ENCODE measurements around the gene GPR52.
"Not testable (repeated sequence)": the region's sequence is repeated elsewhere in the genome, so short reads cannot be mapped to it uniquely, and the experiment has no call there.

The GPR52 gene, protein sequence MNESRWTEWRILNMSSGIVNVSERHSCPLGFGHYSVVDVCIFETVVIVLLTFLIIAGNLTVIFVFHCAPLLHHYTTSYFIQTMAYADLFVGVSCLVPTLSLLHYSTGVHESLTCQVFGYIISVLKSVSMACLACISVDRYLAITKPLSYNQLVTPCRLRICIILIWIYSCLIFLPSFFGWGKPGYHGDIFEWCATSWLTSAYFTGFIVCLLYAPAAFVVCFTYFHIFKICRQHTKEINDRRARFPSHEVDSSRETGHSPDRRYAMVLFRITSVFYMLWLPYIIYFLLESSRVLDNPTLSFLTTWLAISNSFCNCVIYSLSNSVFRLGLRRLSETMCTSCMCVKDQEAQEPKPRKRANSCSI

DNA sequence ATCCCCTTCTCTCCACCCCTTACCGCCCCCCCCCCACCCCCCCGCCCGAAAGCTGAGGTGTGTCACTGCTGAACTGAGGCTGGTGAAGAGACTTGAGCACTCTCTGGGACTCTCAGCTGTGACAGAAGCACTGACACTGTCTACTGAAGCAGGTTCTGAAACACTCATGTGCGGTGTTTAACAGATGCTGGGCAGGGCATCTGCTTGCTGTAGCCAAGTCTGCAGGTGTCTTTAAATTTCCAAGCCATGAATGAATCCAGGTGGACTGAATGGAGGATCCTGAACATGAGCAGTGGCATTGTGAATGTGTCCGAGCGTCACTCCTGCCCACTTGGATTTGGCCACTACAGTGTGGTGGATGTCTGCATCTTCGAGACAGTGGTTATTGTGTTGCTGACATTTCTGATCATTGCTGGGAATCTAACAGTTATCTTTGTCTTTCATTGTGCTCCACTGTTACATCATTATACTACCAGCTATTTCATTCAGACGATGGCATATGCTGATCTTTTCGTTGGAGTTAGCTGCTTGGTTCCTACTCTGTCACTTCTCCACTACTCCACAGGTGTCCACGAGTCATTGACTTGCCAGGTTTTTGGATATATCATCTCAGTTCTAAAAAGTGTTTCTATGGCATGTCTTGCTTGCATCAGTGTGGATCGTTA, at the start of gene GPR52:
Gene GPR52, plus strand, starts transcription at position 99 of the 665 bp plus-strand sequence. Its CDS starts 148 bp downstream, at position 247.
- DNase-seq (ENCODE audit: low read depth in 2 of 2), result no peak

GRCh38 chr1:174398246-174398645, 49.5 kb upstream of the GPR52 start:
- no peak for DNase-seq (ENCODE audit: low read depth in 2 of 2)

DNA sequence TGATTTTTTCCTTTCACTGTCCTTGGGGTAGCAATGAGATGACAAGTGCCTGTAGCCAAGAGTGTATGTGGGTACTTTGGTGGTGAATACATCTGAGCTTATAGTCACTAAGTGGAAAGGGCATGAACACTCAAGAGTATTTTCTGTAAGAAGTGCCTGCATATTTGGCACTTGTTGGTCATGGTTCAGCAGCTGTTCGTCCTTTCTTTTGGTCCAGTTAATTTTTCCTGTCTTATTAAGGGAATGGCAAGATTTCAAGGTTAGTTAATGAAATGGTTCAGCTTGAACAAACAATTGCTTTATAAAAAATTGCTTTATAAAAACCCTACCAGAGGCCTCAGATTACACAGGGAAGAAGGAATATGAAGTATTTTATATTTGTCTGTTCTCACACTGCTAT, 48.6 kb upstream of the GPR52 start:
- no peak for DNase-seq (ENCODE audit: low read depth in 2 of 2)

DNA sequence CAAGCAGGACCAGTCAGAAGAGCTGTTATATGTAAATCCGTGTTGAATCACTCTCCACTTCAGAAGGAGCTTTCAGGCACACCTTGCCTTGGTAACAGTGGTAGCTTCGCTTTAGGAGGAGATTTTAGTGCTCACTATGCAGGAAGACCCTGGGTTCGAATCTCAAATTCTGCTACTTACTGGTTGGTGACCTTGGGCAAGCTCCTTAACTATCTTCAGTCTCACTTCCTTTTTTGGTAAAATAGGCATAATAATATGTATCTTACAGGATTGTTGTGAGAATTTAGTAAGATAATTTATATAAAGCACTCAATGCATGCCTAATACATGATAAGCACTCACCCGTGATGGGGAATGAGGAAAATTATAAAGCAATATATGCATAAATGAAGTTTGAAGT, 46.7 kb upstream of the GPR52 start:
- no peak for DNase-seq (ENCODE audit: low read depth in 2 of 2)

DNA sequence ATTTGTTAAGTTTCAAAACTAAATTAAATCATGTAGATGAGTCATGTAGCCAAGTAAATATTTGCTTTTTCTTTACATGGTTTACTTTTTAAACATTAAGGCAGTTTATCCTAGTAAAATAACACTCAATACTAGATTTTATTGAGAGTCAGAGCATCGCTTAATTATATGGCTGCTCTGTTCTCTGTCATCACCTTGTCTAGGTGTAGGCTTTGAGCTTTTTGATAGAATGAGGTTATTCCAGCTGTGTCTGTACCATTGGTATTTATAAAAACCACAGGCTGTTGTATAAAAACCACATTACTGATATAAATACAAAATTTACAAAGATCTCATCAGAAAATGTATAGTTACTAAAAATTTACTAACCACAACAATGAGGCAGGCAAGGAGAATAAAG, 42.5 kb upstream of the GPR52 start:
- DNase-seq (ENCODE audit: low read depth in 2 of 2), result no peak

- no peak for DNase-seq (ENCODE audit: low read depth in 2 of 2)
Observed at GRCh38 chr1:174406421-174406820, 41.3 kb upstream of the GPR52 start.

- no peak for DNase-seq (ENCODE audit: low read depth in 2 of 2)
Observed at GRCh38 chr1:174407665-174408064, 40.1 kb upstream of the GPR52 start.

DNA sequence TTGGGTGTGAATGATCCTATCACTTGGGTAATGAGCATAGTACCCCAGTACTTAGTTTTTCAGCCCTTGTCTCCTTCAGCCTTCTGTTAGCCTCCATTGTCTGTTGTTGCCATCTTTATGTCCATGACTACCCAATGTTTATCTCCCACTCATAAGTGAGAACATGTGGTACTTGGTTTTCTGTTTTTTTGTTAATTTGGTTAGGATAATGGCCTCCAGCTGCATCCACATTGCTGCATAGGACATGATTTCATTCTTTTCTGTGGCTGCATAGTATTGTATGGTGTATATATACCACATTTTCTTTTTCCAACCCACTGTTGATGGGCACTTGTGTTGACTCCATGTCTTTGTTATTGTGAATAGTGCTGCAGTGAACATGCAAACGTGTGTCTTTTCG, 39.6 kb upstream of the GPR52 start:
- no peak for DNase-seq (ENCODE audit: low read depth in 2 of 2)

- DNase-seq (ENCODE audit: low read depth in 2 of 2), result not testable (repeated sequence)
Observed at GRCh38 chr1:174409801-174410200, 38.0 kb upstream of the GPR52 start.

- no peak for DNase-seq (ENCODE audit: low read depth in 2 of 2)
Observed at GRCh38 chr1:174413632-174414031, 34.1 kb upstream of the GPR52 start.

GRCh38 chr1:174414203-174414602, 33.6 kb upstream of the GPR52 start:
- no peak for DNase-seq (ENCODE audit: low read depth in 2 of 2)

- DNase-seq (ENCODE audit: low read depth in 2 of 2), result no peak
Observed at GRCh38 chr1:174415506-174415905, 32.3 kb upstream of the GPR52 start.

DNA sequence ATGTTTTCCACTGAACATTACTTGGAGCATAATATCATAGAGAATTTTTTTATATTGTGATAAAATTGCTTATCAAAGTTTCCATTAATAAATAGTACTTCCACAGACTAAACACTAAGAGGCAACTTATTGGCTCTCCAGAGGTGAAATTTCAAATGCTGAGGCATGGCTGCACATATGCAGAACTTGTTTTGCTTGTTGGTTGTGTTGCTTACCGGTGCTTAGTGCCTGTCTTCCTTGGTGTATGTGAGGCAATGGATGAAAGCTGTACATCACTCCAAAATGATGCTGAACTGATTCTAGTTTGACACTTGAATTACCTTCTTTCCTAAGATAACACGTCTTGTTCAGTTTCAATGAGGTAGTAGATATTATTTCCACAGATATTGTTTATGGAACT, 29.8 kb upstream of the GPR52 start:
- no peak for DNase-seq (ENCODE audit: low read depth in 2 of 2)

DNA sequence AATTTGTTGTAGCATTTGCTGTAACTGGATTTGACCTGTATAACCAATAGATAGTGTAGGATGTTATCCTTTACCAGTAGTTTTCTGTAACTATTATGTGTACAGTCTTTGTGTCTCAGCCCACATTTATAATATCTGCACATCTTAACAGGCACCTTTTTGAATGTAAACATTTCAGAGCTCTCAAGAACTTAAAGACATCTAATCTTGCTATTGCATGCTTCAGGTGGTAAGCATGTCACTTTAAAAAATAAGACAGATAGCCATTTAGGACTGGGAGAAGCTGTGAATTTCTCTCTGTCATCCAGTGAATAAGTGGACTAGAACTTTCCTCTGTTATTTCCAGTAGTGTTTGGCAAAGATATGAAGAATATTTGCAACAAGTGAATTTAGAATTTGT, 22.6 kb upstream of the GPR52 start:
- DNase-seq (ENCODE audit: low read depth in 2 of 2), result no peak

DNA sequence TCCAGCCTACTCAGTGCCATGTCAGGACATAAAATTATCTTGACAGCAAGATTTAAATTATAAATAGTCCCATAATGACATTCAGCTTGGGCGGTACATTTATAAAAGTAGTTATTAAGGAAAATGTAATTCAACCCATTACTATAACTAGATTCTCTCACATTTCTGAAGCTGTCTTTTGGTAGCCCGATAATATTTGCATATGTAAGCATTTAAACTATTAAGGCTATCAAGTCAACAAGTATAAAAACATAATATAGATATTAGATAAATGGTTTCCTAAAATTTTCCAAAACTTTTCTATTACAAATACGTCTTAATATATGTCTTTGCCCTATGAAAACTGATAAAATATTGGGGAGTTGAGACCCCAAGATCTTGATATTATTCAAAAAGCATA, 21.6 kb upstream of the GPR52 start:
- DNase-seq (ENCODE audit: low read depth in 2 of 2), result no peak

- no peak for DNase-seq (ENCODE audit: low read depth in 2 of 2)
Observed at GRCh38 chr1:174428033-174428432, 19.7 kb upstream of the GPR52 start.

DNA sequence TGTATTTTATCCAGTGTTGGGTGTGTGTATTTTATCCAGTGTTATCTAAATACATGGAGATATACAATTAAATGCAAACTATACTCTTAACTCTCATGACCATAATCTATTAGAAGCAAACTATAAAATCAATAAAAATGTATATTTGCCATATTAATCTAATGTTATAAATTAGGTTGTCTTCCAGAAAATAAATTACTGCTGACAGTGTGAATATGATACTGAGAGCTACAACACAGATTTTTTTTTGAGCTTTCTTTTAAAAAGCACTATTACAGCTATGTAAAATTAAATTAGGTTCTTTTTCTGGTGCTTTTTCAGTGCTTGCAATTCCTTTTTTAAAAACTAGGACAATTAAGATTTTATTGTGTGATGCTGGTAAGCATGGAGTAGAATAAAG, 19.0 kb upstream of the GPR52 start:
- no peak for DNase-seq (ENCODE audit: low read depth in 2 of 2)

DNA sequence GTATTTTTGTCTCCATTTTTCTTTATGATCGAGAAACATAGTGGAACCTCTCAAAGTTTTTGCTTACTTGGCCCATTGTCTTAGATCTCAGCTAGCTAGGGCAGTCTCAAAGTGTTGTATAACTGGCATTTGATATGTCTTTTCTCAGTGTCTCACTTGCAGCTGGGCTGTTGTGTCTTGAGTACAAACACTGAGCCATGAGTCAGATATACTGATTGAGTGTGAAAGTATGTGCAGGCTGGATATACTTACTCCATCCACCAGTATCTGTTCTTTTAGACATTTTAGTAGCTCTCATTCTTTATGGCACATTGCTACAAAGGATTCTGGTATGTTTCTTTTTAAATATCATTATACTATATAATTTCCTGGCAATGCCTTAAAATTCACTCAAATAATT, 14.3 kb upstream of the GPR52 start:
- DNase-seq (ENCODE audit: low read depth in 2 of 2), result no peak

DNA sequence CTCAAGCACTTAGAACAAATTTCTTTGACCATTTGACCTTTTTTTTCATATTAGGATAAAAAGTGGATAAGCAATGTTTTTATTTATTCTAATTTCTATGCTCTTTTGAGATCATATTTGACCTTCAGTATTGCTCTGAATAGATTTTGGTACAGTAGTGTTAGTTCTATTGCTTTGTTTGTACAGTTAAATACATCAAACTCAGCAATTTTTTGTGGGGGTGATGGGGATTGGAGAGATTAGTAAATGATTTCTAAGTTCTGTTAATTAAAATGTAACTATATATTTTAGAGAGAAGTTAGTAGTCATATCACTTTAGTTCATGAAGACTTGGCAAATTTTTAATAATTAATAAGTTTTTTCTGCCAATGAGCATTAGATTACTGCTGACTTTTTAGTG, 2.4 kb upstream of the GPR52 start:
- no peak for DNase-seq (ENCODE audit: low read depth in 2 of 2)

- DNase-seq (ENCODE audit: low read depth in 2 of 2), result no peak
Observed at GRCh38 chr1:174445817-174446216, 1.9 kb upstream of the GPR52 start.

GRCh38 chr1:174448531-174448883, 743 bp downstream of the GPR52 start:
- DNase-seq (ENCODE audit: low read depth in 2 of 2), result no peak

- DNase-seq (ENCODE audit: low read depth in 2 of 2), result no peak
Observed at GRCh38 chr1:174448974-174449373, 1.2 kb downstream of the GPR52 start.

GRCh38 chr1:174451408-174451807, 3.6 kb downstream of the GPR52 start:
- DNase-seq (ENCODE audit: low read depth in 2 of 2), result no peak

DNA sequence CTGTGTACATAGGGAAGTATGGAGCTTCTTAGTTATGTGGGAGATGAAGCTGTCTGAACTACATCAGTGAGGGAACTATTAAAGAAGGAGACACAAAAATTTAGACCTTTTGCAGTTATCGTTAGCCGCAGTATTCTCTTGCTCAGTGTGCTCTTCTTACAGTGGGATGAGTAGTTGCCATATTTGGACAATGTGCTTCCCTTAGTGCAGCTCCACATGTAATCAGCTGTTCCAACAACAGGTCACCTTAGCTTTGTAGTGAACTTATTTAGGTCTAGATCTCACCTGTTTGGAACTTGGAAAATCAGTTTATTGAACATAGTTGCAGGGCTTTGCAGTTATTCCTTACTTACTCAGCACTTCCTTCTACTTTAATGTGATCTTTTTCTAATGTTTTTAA, 18.1 kb downstream of the GPR52 start:
- no peak for DNase-seq (ENCODE audit: low read depth in 2 of 2)
